CD4-positive, alpha-beta T cell treated with Interleukin-6 for 4 hours (primary cell): ENCODE results near the gene TLK2.
"Not testable (repeated sequence)": the region's sequence is repeated elsewhere in the genome, so short reads cannot be mapped to it uniquely, and the experiment has no call there.

Source experiments
- DNase-seq: peaks from one replicate; pipeline ENCODE4 v3.0.0-alpha.2; 2020; ENCODE audit warnings: mixed read lengths

Gene TLK2

DNA sequence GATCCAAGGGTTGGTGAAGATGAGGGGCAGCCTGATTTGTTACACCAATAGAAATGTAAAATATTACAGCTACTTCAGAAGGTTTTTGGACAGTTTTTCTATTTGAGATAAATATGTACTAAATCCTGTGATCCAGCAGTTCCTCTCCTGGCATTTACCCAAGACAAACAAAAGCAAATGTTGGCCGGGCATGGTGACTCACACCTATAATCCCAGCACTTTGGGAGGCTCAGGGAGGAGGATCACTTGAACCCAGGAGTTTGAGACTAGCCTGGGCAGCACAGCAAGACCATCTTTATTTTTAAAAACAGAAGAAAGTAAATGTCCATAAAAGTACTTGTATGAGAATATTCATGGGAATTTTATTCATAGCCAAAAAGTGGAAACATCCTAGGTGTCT lies 84.0 kb downstream of the TLK2 start:
- no peak for DNase-seq

DNA sequence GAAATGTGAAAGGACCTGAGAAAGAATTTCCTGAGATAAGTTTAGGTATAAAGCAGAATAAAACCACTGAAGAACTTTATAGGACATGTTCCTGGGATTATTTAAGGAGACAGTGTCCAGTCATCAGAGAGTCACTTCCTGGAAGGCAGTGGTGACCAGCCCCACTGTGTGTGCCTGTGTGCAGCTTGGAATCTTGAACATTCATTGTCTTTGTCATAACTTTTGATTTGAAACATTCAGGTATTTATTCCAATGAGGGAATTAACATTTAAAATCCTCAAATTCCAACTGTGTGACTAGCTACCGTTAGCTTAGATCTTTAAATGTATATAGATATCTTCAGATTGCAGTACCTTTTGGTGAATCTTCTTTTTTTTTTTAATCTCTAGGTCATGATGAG lies 87.2 kb downstream of the TLK2 start:
- no peak for DNase-seq

DNA sequence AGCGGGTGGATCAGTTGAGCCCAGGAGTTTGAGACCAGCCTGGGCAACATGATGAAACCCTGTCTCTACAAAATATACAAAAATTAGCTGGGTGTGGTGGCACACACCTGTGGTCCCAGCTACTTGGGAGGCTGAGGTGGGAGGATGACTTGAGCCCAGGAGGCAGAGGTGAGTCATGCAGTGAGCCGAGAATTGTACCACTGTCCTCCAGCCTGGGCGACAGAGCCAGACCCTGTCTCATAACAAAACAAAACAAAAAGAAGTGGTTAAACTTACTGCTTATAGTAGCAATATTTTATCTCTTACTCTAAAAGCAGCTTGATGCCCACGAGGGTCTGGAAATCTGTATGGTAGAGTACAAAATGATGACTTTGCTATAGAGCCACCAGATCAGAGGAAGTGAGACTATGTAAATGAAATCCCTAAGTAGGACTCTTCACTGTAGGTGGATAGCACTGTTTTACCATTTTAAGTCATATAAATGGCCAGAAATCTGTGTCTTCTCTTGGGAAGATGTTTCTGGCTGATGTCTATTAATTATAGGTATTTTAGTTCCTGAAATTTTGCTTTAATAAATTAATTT lies 88.5 kb downstream of the TLK2 start:
- DNase-seq: no peak

DNA sequence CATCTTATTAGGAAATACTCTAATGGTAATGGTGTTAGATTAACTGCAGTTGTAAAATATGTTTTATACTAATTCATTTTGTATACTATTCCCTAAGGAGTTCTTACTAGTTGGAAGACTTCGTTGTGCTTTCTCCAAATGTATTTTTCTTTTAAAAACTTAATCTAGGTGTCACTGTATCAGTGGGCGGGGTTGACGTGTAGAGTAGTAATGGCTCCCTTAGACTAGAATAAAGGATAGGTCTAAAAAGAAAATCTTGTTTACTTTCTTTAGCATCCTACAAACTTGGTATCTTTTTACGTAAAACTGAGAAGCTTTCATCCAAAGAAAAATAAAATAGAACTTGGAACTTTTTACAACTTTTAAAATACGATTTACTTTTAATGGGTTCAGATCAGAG lies 93.9 kb downstream of the TLK2 start:
- no peak for DNase-seq

DNA sequence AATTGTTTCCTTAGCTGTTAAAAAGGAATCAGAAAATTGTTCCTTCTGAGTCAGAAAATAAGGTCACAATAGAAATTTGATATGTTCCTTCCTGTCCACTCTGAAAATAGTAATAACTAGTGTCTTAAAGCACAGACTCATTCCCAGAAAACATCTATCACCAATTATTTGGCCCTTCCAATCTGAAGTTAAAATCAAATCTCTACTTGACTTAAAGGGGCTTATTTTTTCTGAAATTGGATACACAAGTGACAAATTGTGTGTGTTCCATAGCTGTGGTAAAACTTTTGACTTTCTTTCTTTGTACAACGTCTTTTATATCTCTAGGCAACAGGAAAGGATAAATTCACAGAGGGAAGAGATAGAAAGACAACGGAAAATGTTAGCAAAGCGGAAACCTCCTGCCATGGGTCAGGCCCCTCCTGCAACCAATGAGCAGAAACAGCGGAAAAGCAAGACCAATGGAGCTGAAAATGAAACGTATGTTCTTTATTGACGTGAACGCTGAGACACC lies 94.3 kb downstream of the TLK2 start:
- DNase-seq: no peak

DNA sequence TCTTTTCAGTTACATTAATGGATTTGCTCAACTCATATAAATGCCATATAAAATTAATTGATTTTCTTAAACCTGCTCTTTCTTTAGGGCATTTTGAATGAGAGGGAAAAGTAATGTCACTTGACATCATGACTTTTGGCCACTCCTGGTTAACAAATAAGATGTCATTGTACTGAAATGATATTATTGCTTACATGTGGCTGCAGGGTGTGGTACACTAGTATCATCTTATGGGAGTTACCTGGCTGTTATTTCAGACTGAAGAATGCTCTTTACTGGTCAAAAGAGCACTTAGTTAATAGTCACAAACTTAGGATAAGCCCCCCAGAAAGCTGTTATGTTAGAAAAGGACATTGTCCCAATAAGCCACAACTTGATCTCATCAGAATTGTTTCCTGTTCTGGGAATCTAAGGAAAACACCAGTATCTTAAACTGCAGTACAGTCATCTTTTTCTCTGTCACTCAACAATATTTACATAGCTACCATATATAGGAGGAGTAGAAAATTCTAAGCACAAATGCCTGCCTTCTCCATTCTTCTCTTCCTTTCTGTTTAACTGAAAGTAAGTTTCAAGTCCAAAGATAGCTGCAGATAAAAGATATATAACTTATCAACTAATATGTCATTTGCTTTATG lies 95.0 kb downstream of the TLK2 start:
- no peak for DNase-seq

DNA sequence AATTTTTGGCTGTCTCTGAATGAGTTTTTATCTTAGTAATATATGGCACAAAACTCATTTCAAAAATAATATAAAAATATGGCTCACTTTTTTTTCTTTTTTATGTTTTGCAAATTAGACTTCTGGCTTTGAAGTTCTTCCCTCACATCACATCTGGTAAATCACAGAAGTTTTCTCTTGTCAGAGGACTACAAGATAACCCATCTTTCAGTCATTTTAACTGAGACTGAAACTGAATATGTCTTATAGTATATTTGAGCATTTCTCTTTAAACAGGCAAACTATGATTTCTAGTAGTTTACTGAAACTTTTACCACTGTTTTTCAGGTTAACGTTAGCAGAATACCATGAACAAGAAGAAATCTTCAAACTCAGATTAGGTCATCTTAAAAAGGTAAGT lies 97.8 kb downstream of the TLK2 start:
- DNase-seq: no peak

DNA sequence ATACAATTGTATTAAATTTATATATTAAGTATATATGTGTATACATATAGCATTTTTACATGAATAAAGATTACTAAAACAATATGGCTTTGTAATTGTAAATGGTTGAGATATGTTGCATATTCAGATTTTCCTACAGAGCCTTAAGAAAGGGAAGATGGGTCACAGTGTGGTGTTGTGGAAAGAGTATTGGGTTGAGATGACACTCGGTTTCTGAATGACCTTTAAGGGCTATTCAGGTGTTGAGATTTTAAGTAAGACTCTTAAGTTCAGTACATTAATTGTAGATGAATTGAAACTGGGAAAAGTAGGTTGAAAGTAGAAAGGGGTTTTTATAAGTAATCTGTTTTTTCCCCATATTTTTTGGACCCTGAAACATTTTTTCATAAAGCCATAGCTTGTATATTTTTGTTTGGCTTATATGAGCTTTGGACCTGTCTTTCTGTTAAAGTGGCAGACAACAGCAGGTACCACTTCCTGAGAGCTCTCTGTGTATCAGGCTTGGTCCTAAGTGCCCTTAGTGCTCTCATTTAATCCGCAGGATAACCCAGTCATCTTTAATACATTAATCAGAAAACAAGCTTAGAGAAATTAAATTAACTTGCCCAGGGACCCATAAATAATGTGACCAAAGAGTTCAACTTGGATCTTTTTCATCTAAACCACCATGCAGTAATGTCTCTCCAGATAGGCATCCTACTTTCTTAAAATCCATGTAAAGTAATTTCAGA lies 100.3 kb downstream of the TLK2 start:
- DNase-seq: no peak

DNA sequence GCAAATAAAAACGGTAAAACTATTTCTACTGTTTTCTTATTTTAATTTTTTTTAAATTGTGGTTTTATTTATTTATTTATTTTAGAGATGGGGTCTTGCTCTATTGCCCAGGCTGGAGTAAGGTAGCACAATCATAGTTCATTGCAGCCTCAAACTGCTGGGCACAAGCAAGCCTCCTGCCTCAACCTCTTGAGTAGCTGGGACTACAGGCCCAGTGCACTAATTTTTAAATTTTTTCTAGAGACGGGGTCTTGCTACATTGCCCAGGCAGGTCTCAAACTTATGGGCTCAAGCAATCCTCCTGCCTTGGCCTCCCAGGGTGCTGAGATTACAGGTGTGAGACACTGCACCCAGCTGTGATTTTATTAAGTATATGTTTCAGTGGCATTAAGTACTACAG lies 102.3 kb downstream of the TLK2 start:
- DNase-seq: no peak

DNA sequence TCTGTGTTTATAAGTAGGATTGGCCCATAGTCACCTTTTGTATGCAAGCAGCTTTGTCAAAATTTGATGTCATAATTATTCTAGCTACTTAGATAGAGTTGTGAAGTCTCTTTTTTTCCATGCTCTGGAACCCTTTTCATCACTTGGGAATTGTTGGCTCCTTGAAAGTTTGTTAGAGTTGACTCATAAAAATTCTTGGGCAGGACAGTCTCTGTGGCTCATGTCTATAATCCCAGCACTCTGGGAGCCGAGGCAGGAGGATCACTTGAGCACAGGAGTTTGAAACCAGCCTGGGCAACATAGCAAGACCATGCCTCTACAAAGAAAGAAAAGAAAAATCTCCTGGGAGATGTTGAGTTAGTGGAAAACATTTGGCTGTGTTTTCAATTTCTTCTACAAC lies 103.1 kb downstream of the TLK2 start:
- DNase-seq: no peak

DNA sequence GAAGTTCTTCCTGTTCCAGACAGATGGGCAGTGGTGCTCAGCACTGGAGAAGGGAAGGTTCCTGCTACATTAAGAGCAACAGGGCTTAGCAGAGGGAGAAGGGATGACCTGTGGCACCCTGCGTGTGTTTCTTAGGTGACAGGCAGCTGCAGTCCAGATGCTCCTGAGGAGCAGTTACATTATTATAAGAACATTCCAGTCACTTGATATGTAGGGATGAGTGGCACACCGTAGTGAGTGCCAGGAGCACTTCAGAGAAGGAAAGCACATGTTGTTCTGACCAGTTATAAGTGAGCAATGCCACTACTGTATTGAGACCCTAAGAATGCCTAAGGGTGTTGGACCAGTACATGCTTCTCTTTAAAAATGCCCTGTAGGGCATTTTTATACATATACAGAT lies 108.9 kb downstream of the TLK2 start:
- no peak for DNase-seq

DNA sequence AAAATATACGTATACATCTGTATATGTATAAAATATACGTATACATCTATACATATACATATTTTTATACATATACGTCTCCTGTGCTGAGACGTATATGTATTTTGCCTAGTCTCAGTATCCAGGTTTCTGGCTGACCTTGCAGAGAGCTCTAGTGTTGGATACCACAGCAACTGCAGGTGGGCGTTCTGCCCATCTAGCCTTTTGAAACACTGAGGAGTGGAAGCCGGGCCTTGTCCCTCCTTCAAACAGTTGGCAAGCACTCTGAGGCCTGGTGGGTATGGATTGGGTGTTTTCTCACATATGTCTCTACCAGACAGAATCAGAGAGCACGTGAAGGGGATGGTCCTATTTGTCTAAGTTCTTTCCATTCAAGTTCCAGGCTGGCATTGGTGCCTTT lies 109.5 kb downstream of the TLK2 start:
- no peak for DNase-seq

DNA sequence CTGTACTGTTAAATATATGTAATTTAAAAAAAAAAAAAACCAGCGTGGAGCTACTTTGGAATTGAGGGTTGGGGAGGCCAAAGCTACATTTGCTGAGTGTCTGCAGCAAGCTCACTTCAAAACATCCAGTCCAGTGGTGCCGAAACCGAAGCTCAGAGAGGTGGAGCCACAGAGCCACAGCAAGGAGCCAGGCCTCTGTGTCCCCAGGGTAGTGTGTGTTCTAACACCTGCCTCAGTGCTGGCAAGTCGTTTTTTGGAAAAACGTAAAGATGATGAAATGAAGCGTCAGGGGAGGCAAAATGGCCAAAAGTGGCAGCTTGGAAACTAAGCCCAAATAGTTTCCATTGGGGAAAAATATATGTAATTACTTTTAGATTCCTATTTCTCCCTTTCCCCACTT lies 112.7 kb downstream of the TLK2 start:
- no peak for DNase-seq

DNA sequence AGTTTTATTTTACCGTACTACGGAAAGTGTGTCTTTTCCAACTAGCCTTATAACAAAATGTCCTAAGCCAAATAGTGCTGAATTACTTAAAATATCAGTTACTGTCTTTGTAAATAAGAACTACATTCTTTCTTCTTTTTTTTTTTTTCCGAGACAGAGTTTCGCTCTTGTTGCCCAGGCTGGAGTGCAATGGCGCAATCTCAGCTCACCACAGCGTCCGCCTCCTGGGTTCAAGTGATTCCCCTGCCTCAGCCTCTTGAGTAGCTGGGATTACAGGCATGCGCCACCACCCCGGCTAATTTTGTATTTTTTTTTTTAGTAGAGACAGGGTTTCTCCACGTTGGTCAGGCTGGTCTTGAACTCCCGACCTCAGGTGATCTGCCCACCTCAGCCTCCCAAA lies 113.2 kb downstream of the TLK2 start:
- DNase-seq: not testable (repeated sequence)

DNA sequence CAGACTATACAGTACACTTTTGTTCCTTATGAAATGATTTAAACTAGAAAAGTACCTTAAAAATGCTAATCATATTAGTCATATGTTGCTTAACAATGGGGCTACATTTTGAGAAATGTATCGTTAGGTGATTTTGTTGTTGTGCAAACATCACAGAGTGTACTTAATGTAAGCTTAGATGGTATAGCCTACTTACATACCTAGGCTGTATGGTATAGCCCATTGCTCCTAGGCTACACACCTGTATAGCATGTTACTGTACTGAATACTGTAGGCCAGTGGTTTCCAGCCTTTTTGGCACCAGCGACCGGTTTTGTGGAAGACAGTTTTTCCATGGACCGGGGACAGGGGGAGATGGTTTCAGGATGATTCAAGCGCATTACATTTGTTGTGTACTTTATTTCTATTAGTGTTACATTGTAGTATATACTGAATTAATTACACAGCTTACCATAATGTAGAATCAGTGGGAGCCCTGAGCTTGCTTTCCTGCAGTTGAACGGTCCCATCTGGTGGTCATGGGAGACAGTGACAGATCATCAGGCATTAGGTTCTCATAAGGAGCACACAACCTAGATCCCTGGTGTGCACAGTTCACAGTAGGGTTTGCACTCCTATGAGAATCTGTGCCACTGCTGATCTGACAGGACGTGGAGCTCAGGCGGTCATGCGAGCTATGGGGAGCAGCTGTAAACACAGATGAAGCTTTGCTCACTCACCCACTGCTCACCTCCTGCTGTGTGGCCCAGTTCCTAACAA lies 113.9 kb downstream of the TLK2 start:
- DNase-seq: no peak

DNA sequence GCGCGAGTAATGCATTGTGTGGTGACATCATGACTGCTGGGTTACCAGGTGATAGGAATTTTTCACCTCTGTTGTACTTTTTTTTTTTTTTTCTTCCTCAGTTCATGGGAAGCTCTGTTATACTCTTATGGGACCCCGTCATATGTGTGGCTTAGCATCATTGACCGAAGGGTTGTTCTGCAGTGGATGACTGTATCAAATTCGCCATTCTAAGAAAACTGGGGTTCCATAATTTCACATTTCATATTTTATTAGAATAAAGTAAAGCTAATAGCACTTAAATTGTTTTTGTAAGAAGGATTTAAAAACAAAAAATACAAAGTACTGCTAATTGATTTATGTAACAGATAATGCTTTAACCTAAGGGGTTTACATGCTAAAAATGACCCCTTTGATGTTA lies 116.9 kb downstream of the TLK2 start:
- no peak for DNase-seq

DNA sequence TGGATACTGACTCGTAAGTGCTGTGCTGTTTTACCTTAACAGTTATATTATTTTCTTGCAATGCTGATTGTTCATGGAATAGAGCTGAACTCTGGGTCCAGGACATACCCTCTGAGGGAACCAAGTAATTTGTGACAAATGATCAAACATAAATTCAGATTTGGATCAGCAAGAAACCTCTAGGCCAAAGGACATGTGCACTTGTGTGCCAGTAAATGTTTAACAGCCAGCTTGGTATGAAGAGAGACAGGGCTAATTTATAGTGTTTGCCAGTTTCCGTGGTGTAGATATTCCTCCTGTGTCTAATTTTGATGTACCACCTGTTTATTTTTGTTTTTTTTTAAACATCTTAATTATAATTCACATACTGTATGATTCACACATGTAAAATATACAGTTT lies 118.0 kb downstream of the TLK2 start:
- DNase-seq: no peak

DNA sequence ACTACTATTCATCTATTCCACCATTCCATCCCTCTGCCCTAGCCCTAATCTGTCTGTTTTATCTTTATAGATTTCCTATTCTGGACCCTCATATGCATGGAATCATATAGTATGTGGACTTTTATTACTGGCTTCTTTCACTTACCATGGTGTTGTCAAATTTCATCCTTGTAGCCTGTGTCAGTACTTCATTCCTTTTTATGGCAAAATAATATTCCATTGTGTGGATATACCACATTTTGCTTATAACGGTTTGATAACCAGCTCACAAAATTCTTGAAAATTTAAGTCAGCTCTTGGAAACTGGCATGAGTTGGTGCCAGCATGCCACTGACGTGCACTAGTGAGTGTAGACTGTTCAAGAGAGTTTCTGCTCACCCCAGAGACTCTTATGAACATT lies 118.5 kb downstream of the TLK2 start:
- DNase-seq: no peak

DNA sequence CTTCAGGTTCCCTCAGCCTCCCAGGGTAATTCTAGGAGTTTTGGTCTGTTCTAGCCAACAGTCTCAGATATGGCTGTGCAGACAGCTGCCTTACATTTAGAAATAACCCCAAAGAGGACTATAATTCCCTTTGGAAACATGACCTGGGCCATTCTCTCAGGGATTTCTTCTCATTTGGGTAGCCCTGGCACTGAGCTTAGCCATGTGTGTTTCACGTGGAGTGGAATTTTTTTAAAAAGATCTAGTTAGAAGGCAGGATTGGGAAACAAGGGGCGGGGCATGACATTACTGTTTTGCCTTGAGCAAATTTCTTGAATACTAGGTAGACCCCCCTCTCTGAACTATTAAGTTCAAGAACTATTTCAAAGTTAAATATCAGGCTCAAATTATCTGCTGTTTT lies 119.3 kb downstream of the TLK2 start:
- no peak for DNase-seq

DNA sequence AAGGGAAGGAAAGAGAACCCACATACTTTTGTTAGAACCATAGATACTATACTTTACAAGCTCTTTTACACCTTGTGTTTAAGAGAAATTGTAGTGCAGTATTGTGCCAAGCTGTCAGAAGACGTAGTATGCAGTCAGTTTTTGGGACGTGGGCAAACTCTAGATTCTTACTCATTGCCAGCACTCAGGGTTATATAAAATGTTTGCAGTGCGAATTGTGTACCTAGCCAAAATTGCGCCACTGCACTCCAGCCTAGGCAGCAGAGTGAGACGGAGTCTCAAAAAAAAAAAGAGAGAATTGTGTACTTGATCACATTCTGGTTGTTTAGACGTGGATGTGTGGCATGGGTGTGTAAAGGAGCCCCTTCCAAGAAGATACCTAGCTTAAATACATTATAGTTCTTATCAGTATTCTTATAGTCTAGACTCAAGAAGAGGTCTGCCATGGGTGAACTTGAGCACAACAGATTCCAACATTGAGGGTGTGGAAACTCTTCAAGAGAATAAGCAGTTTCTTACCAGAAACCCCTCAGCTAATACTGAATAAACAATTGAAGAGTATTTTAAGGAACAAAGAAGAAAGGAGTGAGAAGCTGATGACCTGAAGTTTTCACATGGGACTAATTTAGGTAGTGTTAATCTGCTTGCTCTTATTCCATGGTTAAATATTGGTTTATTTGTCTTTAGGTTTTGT lies 121.5 kb downstream of the TLK2 start:
- DNase-seq: no peak

DNA sequence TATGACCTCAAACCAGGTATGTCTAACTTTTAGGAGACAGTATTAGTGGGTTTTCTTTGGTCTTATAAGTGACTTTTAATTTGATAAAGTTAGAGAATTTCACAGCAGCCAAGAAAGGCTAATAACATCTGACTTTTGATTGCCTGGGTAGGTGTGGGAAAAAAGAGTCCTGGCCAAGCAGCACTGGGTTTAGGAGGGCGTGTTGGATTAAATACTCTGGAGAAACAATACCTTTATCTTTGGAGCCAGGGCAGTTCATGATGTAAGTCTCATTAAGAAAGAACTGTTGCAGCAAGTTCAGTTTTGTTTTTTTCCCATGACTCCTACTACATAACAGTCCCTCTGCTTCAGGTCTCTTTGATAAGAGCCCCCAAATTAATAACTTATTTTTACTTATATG lies 122.2 kb downstream of the TLK2 start:
- no peak for DNase-seq

DNA sequence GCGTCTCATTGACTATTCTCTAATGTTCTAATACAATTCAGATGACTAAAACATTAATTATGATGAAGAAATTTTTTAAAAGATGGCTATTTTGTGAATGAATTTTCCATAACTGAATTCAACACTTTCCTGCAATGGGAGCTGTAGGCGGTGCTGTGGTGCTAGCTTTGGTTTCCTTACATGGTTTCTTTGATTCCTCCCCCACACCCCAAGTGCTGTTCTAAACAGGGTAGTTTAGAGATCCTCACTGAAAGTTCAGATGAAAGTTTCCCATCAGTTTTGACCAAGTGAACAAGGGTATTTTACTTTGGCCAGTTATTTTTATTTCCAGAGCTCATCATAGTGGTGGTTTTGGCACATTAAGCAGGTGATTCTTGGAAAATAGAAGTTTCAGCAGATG lies 122.8 kb downstream of the TLK2 start:
- DNase-seq: no peak

DNA sequence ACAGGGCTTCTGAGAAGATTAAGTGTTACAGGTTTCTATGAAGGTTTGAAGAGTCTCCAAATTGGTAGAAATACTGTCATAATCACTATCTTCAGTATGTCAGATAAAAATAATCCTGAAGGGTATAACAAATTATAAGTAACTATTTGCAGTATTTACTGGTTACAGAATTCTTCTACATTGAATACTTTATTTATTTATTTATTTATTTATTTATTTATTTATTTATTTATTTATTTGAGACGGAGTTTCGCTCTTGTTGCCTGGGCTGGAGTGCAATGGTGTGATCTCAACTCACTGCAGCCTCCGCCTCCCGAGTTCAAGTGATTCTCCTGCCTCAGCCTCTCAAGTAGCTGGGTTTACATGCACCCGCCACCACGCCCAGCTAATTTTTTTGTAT lies 125.2 kb downstream of the TLK2 start:
- DNase-seq: not testable (repeated sequence)
